Measurements from ENCODE around the gene TM7SF3. TPM values are rescaled to one million over a fixed set of nuclear protein-coding genes. Genes with fewer than 3 reads are reported as not detected.

TM7SF3 gene
- polyA plus RNA-seq, 1 experiment, result 75.2 TPM

DNA sequence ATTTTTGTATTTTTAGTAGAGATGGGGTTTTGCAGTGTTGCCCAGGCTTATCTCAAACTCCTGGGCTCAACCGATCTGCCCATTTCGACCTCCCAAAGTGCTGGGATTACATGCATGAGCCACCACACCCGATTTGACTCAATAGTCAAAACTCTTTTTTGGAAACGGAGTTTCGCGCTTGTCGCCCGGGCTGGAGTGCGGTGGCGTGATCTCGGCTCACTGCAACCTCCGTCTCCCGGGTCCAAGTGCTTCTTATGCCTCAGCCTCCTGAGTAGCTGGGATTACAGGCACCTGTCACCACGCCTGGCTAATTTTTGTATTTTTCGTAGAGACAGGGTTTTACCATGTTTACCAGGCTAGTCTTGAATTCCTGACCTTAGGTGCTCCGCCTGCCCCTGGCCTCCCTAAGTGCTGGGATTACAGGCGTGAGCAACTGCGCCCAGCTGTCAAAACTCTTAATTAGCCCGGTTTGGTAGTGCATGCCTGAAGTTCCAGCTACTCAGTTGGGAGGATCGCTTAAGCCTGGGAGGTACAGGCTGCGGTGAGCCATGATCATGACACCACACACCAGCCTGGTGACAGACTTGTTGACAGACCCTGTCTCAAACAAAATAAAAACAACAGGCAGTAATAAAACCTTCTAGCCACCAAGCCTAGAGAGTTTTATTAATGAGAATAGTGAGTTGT, 20.6 kb upstream of the TM7SF3 start:
- DNase-seq (ENCODE audit: low read depth), result no peak
- ChIA-PET CTCF (interaction anchor here (0.6 to 1.7 kb wide), 2 partner anchors 15 to 271 kb away, joined by 3 to 4 read pairs; no protein-coding TSS in a partner anchor), POLR2A (no interaction called here)
- H3K27me3 ChIP-seq (ENCODE audit: control insufficient read depth, insufficient read depth, low read length), result no peaks in the 10 kb centered on the region
- no peaks in the 10 kb centered on the region; the same call in none of the 2 replicates for H3K36me3 ChIP-seq (ENCODE audit: control insufficient read depth, insufficient read depth, low read length)
- H3K4me3 ChIP-seq (ENCODE audit: low read depth, low read length), result no peak overlapping the region
- TF ChIP-seq, protein P1, sequence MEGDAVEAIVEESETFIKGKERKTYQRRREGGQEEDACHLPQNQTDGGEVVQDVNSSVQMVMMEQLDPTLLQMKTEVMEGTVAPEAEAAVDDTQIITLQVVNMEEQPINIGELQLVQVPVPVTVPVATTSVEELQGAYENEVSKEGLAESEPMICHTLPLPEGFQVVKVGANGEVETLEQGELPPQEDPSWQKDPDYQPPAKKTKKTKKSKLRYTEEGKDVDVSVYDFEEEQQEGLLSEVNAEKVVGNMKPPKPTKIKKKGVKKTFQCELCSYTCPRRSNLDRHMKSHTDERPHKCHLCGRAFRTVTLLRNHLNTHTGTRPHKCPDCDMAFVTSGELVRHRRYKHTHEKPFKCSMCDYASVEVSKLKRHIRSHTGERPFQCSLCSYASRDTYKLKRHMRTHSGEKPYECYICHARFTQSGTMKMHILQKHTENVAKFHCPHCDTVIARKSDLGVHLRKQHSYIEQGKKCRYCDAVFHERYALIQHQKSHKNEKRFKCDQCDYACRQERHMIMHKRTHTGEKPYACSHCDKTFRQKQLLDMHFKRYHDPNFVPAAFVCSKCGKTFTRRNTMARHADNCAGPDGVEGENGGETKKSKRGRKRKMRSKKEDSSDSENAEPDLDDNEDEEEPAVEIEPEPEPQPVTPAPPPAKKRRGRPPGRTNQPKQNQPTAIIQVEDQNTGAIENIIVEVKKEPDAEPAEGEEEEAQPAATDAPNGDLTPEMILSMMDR (IDR thresholded peaks at IDR 0.05; ENCODE audit: insufficient read depth, low read depth, low read length), result no peak

DNA sequence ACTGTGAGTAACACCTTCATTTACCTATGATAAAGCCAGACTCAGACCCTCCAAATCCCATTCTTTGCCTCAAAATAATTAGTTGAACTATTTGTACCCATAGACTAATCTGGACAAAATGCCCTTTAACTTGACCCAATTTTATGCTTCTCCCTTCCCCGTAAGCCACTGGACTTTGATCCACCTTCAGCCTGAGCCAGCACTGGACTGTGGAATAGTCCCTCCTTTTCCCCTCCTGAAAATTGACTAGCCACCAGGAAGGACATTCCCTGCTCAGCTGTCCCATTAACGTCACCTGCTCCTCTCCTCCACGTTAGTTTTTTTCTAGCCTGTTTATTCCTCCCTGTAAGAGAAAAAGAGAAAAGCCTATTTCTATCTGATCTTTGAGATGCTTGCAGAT, 18.5 kb upstream of the TM7SF3 start:
- H3K36me3 ChIP-seq (ENCODE audit: control insufficient read depth, insufficient read depth, low read length), result peaks cover 5% of the 10 kb centered on the region
- TF ChIP-seq, protein P1 (IDR thresholded peaks at IDR 0.05; ENCODE audit: insufficient read depth, low read depth, low read length), result no peak
- H3K27me3 ChIP-seq (ENCODE audit: control insufficient read depth, insufficient read depth, low read length), result no peaks in the 10 kb centered on the region
- H3K4me3 ChIP-seq (ENCODE audit: low read depth, low read length), result no peak overlapping the region
- no peak for DNase-seq (ENCODE audit: low read depth)
- POLR2A ChIA-PET, result no interaction called here
- CTCF ChIA-PET, result no interaction called here

DNA sequence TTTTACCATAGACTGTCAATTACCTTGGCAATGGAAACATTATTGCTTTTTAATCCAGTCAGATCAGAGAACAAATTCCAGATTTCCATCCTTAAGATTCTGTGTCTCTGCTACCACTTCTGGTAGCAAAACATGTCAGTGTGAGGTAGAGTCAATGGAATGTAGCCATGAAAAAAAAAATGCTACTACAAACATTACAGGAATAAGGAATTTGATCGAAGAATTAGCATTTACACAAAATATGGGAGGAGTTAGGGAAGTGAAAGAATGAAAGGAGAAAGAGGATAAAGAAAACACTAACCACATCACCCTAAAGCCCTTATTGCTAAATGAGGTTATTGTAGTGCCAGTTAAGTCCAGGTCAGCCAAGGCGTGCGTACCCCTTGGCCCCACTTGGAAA, 17.3 kb upstream of the TM7SF3 start:
- TF ChIP-seq, protein P1 (IDR thresholded peaks at IDR 0.05; ENCODE audit: insufficient read depth, low read depth, low read length), result no peak
- CTCF ChIA-PET, result no interaction called here
- POLR2A ChIA-PET, result no interaction called here
- H3K36me3 ChIP-seq (ENCODE audit: control insufficient read depth, insufficient read depth, low read length), result peaks cover 5% of the 10 kb centered on the region
- H3K4me3 ChIP-seq (ENCODE audit: low read depth, low read length), result no peak overlapping the region
- no peak for DNase-seq (ENCODE audit: low read depth)
- no peaks in the 10 kb centered on the region for H3K27me3 ChIP-seq (ENCODE audit: control insufficient read depth, insufficient read depth, low read length)

DNA sequence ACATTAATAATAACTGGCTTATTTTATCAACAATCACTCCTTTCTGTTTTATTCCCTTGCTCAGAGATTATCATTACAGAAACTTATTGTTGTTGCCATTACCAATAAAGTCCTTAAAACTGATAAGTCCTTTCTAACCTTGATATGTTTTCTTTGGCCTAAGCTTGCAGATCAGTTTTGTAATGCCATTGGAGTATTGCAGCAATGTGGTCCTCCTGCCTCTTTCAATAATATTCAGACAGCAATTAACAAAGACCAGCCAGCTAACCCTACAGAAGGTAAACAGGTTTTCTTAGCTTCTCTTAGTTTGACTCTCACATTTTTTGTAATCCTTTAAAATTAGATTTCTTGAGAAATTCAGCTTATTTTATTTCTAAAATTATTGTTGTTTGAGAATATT, 12.1 kb upstream of the TM7SF3 start:
- POLR2A ChIA-PET, result interaction anchor here (1.0 kb wide), 1 partner anchor 13 kb away, joined by 6 read pairs; no protein-coding TSS in a partner anchor
- CTCF ChIA-PET, result interaction anchor here (1.0 to 1.6 kb wide), 2 partner anchors 11 to 15 kb away, joined by 5 to 10 read pairs; no protein-coding TSS in a partner anchor
- TF ChIP-seq, protein P1 (IDR thresholded peaks at IDR 0.05; ENCODE audit: insufficient read depth, low read depth, low read length), result no peak
- no peak for DNase-seq (ENCODE audit: low read depth)
- H3K36me3 ChIP-seq (ENCODE audit: control insufficient read depth, insufficient read depth, low read length), result peaks cover 5% of the 10 kb centered on the region
- H3K4me3 ChIP-seq (ENCODE audit: low read depth, low read length), result no peak overlapping the region
- no peaks in the 10 kb centered on the region for H3K27me3 ChIP-seq (ENCODE audit: control insufficient read depth, insufficient read depth, low read length)

DNA sequence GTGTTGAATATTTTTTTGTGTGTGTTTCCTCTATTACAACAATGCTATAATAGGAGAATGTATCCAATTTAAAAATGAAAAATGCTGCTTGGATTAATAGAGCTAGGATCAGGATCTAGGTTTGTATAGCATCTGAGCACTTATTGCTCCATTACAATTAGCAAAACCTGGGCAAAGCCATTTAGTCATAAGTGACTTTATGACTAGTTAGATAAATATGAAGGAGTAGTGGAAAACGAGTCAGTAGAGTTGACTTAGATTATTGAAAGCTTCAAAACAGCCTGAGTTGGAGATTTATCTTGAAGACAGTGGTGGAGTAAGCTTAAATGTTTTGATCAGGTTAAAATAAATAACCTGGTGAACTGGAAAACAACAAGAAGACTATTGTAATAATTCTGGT, 10.9 kb upstream of the TM7SF3 start:
- TF ChIP-seq, protein P1 (IDR thresholded peaks at IDR 0.05; ENCODE audit: insufficient read depth, low read depth, low read length), result no peak
- CTCF ChIA-PET, result interaction anchor here (0.8 to 1.3 kb wide), 4 partner anchors 9 to 284 kb away, joined by 3 to 4 read pairs (median 4); no protein-coding TSS in a partner anchor
- DNase-seq (ENCODE audit: low read depth), result no peak
- POLR2A ChIA-PET, result no interaction called here
- Histone ChIP-seq H3K27me3 (ENCODE audit: control insufficient read depth, insufficient read depth, low read length) (no peaks in the 10 kb centered on the region), H3K36me3 (ENCODE audit: control insufficient read depth, insufficient read depth, low read length) (peaks cover 5% of the 10 kb centered on the region), H3K4me3 (ENCODE audit: low read depth, low read length) (no peak overlapping the region)

All from BJ (cell line).